Measurements from ENCODE around the gene TSFM.

Gene TSFM

DNA sequence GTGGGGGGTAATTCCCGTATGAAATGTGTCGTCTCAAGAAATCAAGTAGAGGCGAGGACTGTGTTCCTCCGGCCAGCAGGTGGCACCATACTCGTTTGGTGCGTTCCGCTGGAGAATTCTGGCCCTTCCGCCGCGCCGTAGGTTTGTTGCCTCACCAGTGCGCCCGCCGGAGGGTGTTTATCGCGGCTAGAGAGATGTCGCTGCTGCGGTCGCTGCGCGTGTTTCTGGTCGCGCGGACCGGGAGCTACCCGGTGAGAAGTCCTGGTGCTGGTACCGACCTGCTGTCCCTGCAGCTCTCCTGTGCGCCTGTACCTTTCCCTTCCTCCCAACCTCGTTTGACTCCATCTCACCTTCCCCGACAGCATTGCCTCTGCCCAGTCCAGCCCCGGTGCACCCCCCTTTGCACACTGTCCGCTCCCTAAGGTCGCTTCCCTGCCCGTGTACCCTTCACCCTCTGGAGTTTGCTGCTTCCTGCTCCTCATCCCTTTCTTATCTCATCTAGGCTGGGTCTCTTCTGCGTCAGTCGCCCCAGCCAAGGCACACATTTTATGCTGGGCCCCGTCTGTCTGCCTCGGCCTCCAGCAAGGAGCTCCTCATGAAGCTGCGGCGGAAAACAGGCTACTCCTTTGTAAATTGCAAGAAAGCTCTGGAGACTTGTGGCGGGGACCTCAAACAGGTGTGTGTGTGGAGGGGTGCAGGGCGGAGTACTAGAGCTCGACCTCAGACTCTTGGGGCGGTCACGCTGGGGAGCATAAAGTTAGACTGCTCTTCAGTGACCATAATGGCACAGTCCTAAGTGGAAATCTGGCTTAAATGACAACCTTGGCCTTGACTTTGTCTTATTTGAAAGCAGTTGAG, at the start of gene TSFM:
TSFM (plus strand) TSS at position 180 of the 858 bp plus-strand sequence; CDS start at position 195, 15 bp downstream.
- peak within 1 kb of the TSS; percentile 97 for H3K4me3 Mint-ChIP-seq
- DNase-seq (peak; percentile 99), ATAC-seq (peak; percentile 88)
- H3K9me3 Mint-ChIP-seq, result no peaks in the 10 kb centered on the region
- peaks cover 19% of the 10 kb centered on the region for H3K36me3 Mint-ChIP-seq (ENCODE audit: low read depth)
- peak within 1 kb of the TSS; percentile 98 for H3K27ac Mint-ChIP-seq
- peaks cover 33% of the 10 kb centered on the region for H3K4me1 Mint-ChIP-seq
- no peaks in the 10 kb centered on the region for H3K27me3 Mint-ChIP-seq

GRCh38 chr12:57733928-57734327, 48.7 kb upstream of the TSFM start:
- DNase-seq (no peak), ATAC-seq (no peak)
- H3K36me3 Mint-ChIP-seq (ENCODE audit: low read depth), result peaks cover 25% of the 10 kb centered on the region
- H3K9me3 Mint-ChIP-seq, result no peaks in the 10 kb centered on the region
- H3K27me3 Mint-ChIP-seq, result no peaks in the 10 kb centered on the region
- H3K4me3 Mint-ChIP-seq, result no peak overlapping the region
- peaks cover 6% of the 10 kb centered on the region for H3K4me1 Mint-ChIP-seq
- no peak overlapping the region for H3K27ac Mint-ChIP-seq

DNA sequence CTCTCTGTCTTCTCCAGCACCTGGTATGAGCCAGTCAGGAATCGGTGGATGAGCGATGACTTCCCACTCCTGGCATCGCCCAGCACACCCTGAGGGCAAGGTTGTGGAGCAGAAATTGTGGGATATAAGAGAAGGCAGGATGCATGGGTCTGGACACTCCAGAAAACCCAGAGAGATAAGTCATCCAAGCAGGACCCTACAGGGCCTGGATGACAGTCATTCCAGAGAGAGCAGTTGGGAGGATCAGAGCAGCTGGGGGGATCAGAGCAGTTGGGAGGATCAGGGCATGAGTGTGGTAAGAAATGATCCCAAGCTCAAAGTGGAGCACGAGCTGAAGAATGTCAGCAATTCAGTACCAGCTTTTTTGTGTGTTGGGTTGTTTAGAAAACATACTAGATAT, 48.0 kb upstream of the TSFM start:
- DNase-seq, result no peak
- Mint-ChIP-seq H3K9me3 (no peaks in the 10 kb centered on the region), H3K4me3 (no peak overlapping the region), H3K27ac (no peak overlapping the region), H3K36me3 (ENCODE audit: low read depth) (peaks cover 27% of the 10 kb centered on the region), H3K4me1 (peaks cover 13% of the 10 kb centered on the region), H3K27me3 (no peaks in the 10 kb centered on the region)
- no peak for ATAC-seq

GRCh38 chr12:57735198-57735855, 47.3 kb upstream of the TSFM start:
- Mint-ChIP-seq H3K36me3 (ENCODE audit: low read depth) (peaks cover 23% of the 10 kb centered on the region), H3K9me3 (no peaks in the 10 kb centered on the region), H3K4me1 (peaks cover 19% of the 10 kb centered on the region), H3K27ac (no peak overlapping the region), H3K27me3 (no peaks in the 10 kb centered on the region), H3K4me3 (no peak overlapping the region)
- ATAC-seq (no peak), DNase-seq (no peak)

GRCh38 chr12:57735952-57736740, 46.4 kb upstream of the TSFM start:
- peaks cover 21% of the 10 kb centered on the region for H3K36me3 Mint-ChIP-seq (ENCODE audit: low read depth)
- ATAC-seq (no peak), DNase-seq (no peak)
- H3K27ac Mint-ChIP-seq, result peak overlapping the region; percentile 0
- H3K4me3 Mint-ChIP-seq, result no peak overlapping the region
- H3K9me3 Mint-ChIP-seq, result no peaks in the 10 kb centered on the region
- H3K27me3 Mint-ChIP-seq, result no peaks in the 10 kb centered on the region
- H3K4me1 Mint-ChIP-seq, result peaks cover 27% of the 10 kb centered on the region

DNA sequence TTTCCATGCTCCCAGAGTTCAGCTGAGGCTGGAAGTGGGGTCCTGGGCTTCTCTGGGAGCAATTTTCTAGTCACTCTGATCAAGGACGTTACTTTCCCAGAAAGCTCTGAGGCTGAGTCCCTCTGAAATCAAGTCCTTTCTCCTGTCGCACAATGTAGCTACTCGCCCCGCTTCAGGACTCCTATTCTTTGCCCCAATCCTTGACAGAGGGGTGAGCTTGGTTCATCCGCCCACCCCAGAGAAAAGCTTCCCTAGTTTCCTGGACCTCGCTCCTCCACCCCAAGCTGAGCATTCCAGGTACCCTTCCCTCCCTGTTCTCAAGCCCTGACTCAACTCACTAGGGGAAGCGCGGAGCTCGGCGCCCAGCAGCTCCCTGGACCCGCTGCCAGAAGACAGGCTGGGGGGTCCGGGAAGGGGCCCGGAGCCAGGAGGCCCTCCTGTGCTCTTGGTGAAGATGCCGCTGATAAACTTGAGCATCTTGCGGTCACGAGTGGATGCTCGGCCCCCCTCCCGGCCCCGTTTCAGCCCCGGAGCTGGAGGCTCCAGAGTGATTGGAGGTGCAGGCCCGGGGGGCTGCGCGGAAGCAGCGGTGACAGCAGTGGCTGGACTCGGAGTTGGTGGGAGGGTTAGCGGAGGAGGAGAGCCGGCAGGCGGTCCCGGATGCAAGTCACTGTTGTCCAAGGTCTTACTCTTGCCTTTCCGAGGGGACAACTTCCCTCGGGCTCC, 45.7 kb upstream of the TSFM start:
- Mint-ChIP-seq H3K36me3 (ENCODE audit: low read depth) (peaks cover 16% of the 10 kb centered on the region), H3K9me3 (no peaks in the 10 kb centered on the region), H3K27me3 (no peaks in the 10 kb centered on the region), H3K4me3 (no peak overlapping the region), H3K4me1 (peaks cover 31% of the 10 kb centered on the region), H3K27ac (peak overlapping the region; percentile 0)
- ATAC-seq (no peak), DNase-seq (no peak)

GRCh38 chr12:57737467-57738460, 44.8 kb upstream of the TSFM start:
- peaks cover 38% of the 10 kb centered on the region for H3K4me1 Mint-ChIP-seq
- no peaks in the 10 kb centered on the region for H3K9me3 Mint-ChIP-seq
- no peak overlapping the region for H3K4me3 Mint-ChIP-seq
- ATAC-seq (no peak), DNase-seq (no peak)
- no peak overlapping the region for H3K27ac Mint-ChIP-seq
- no peaks in the 10 kb centered on the region for H3K27me3 Mint-ChIP-seq
- H3K36me3 Mint-ChIP-seq (ENCODE audit: low read depth), result peaks cover 11% of the 10 kb centered on the region

GRCh38 chr12:57738661-57739237, 43.8 kb upstream of the TSFM start, which contains the start of gene AGAP2:
Gene AGAP2 (minus strand): TSS chr12:57738742. CDS start chr12:57738246, 496 bp downstream.
- no peaks in the 10 kb centered on the region for H3K9me3 Mint-ChIP-seq
- H3K4me3 Mint-ChIP-seq, result peak within 1 kb of the TSS; percentile 9
- H3K27ac Mint-ChIP-seq, result peak within 1 kb of the TSS; percentile 15
- no peaks in the 10 kb centered on the region for H3K27me3 Mint-ChIP-seq
- DNase-seq (no peak), ATAC-seq (no peak)
- H3K4me1 Mint-ChIP-seq, result peaks cover 38% of the 10 kb centered on the region
- peaks cover 10% of the 10 kb centered on the region for H3K36me3 Mint-ChIP-seq (ENCODE audit: low read depth)

DNA sequence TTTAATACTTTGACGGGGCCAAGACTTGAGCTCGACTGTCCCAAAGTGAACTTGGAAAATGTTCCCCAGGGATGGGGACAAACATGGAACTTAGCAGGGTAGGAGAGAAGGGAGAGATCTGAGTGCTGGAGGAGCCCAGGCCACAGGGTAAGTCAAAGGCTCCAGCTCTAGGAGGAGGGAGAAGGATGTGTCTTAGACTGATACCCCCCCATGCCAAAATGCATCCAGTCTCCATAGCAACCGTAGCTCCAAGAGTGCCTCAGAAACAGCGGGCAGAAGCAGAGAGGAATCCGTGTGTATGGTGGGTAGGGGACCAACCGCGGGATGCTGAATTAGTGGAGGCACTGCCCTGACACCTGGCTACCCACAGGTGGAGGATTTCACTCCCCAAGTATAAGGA, 43.2 kb upstream of the TSFM start:
- H3K27ac Mint-ChIP-seq, result peak overlapping the region; percentile 15
- peak overlapping the region; percentile 9 for H3K4me3 Mint-ChIP-seq
- peaks cover 8% of the 10 kb centered on the region for H3K36me3 Mint-ChIP-seq (ENCODE audit: low read depth)

GRCh38 chr12:57739914-57740538, 42.6 kb upstream of the TSFM start:
- H3K27ac Mint-ChIP-seq, result peak overlapping the region; percentile 15
- no peak for DNase-seq
- peak overlapping the region; percentile 96 for H3K4me3 Mint-ChIP-seq
- no peaks in the 10 kb centered on the region for H3K27me3 Mint-ChIP-seq
- no peaks in the 10 kb centered on the region for H3K9me3 Mint-ChIP-seq
- H3K4me1 Mint-ChIP-seq, result peaks cover 50% of the 10 kb centered on the region
- peaks cover 5% of the 10 kb centered on the region for H3K36me3 Mint-ChIP-seq (ENCODE audit: low read depth)
- ATAC-seq, result no peak

More for the DNA sequence above, 43.2 kb upstream of the TSFM start:
- DNase-seq, result no peak
- H3K27me3 Mint-ChIP-seq, result no peaks in the 10 kb centered on the region
- ATAC-seq, result no peak
- peaks cover 45% of the 10 kb centered on the region for H3K4me1 Mint-ChIP-seq
- H3K9me3 Mint-ChIP-seq, result no peaks in the 10 kb centered on the region

DNA sequence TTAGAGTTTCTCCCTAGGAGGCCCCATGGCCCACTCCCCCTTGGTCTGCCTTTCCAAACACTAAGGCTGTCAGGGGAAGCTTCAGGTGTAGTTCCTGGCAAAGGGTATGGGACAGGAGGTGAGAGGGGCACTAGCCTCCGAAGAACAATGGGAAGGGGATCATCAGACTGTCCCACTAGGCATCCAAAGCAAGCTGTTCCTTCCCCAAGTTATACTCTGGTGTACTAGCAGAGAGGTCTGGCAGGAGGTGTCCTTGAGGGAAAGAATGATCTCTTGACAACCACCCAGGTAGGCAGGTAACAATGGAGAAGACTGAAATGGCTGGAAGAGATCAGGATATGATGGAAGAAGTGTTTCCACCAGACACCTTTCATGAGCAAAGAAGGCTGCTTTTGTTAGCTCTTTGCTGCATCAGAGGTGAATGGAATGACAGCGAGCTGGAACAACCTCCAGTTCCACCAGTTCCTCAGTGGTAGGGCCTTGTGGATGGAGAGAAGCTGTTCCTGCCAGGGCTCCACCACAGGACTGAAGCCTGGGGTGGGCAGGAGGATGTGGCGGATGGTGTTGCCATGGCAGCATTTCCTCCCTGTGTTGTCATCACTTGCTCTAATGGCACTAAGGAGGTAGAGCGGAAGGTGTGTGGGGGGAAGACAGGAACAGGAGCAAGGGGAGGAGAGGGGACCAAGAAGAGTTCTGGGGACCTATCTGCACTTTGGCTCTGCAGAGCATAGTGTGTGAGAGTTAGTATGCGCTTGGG, 41.8 kb upstream of the TSFM start:
- no peaks in the 10 kb centered on the region for H3K27me3 Mint-ChIP-seq
- peak; percentile 68 for ATAC-seq
- peaks cover 8% of the 10 kb centered on the region for H3K36me3 Mint-ChIP-seq (ENCODE audit: low read depth)
- peak overlapping the region; percentile 96 for H3K4me3 Mint-ChIP-seq
- DNase-seq, result peak; percentile 75
- H3K27ac Mint-ChIP-seq, result peak overlapping the region; percentile 90
- H3K4me1 Mint-ChIP-seq, result peaks cover 58% of the 10 kb centered on the region
- H3K9me3 Mint-ChIP-seq, result no peaks in the 10 kb centered on the region

DNA sequence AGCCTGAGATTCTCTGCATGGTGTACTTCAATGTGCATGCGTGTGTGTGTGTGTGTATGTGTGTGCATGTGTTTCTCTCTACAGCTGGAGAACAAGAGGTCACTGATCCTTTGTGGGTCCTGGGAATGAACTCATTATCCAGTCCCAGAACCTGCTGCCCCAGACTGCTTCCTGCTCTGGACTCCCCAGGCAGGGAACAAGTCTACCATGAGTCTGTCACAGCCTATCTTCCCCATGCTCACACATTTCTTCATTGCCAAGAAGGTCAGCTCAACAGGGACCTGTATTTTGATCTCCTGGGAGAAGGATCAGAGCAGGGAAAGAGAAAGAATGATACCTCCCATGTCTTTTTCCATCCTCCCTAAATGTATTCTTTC, 41.2 kb upstream of the TSFM start:
- Mint-ChIP-seq H3K9me3 (no peaks in the 10 kb centered on the region), H3K27me3 (no peaks in the 10 kb centered on the region), H3K4me3 (peak overlapping the region; percentile 96), H3K27ac (peak overlapping the region; percentile 90), H3K36me3 (ENCODE audit: low read depth) (peaks cover 12% of the 10 kb centered on the region), H3K4me1 (peaks cover 63% of the 10 kb centered on the region)
- ATAC-seq, result no peak
- no peak for DNase-seq
